Stimulated activated naive CD8-positive, alpha-beta T cell treated with anti-CD3 and anti-CD28 coated beads, Interleukin-15, Interleukin-2, amounts not matched to agents 100 U/mL and 50 U/mL, for 24 hours (primary cell): ENCODE measurements around the gene STBD1.
"Not testable (repeated sequence)": the region's sequence is repeated elsewhere in the genome, so short reads cannot be mapped to it uniquely, and the experiment has no call there.

Experiments
- ATAC-seq: fragments of 150-1000 bp; cut with Tn5 transposase; one replicate; pipeline ENCODE4 v1.10.0; 2021
- DNase-seq: peaks from one replicate; pipeline ENCODE4 v3.0.0; 2021

Gene STBD1

DNA sequence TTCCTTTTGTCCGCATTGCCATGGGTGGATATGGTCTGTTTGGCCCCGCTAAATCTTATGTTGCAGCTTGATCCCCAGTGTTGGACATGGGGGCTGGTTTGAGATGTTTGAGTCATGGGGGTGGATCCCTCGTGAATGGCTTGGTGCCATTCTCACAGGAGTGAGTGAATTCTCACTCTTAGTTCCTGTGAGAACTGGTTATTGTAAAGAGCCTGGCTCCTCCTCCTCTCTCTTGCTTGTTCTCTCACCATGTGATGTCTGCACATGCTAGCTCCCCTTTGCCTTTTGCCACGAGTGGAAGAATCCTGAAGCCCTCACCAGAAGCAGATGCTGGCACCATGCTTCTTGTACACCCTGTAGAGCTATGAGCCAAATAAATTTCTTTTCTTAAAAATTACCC, 22.6 kb upstream of the STBD1 start:
- DNase-seq (no peak), ATAC-seq (no peak)

DNA sequence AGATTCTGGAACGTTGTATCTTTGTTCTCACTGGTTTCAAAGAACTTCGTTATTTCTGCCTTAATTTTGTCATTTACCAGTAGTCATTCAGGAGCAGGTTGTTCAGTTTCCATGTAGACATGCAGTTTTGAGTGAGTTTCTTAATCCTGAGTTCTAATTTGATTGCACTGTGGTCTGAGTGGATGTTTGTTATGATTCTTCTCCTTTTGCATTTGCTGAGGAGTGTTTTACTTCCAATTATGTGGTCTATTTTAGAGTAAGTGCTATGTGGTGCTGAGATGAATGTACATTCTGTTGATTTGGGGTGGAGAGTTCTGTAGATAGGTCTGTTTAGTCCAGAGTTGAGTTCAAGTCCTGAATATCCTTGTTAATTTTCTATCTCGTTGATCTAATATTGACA, 18.7 kb upstream of the STBD1 start:
- not testable (repeated sequence) for ATAC-seq, DNase-seq

DNA sequence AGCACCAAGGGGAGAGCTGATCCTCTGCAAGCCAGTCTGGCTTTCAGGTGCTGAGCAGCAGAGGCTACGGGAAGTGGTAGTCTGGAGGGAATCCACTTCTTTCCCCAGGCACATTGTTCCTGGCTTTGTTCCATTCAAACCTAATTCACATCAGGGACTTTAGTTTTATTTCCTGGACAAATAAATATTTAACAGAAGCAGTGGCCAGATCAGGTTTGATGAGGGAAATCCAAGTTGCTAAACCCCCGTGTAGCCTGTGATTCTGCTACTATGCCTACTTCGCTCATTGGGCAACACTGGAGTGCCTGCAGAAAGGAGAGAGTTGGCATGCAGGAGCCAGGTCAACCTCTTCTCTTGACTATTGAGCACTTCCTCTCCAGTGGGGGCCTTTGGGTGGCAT, 13.8 kb upstream of the STBD1 start:
- DNase-seq (no peak), ATAC-seq (no peak)

DNA sequence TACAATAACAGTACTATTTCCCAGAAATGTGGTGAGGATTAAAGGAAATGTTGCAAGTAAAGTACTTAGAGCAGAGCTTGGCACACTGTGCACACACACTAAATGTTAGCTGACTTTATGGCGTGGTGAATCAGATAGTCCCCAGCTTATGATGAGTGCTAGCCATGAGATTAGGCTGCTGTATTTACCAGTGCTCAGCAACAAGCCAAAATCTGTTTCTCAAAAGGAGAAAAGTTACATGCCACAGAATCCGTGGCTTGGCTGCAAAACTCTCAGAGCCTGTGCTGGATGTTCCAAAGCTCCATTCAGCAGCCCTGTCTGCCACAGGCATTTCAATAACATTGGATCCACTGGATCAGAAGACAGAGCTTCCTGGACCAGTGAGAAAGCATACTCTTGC, 12.8 kb upstream of the STBD1 start:
- ATAC-seq (no peak), DNase-seq (no peak)

DNA sequence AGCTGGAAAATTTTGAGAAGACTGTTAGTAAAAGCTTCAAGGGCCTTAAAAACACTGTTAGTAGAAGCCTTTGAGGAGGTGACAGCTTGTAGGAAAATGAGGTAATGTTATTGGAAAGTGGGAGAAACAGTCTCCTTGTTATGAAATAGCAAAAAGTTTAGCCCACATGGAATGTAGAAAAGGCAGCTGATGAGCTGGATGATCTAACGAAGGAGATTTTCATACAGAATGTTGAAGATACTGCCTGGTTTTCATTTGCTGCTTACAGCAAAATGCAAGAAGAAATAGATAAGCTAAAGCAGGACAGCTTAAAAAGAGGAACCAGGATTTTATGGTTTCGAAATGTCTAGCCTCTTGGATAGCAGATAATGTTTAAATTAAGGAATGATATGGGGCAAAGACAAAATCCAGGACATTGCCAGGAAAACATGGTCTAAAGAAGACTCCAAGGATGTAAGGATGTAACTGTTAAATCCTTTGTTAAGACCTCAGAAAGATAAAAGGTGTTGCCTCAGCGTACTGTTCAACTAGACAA, 10.2 kb upstream of the STBD1 start:
- no peak for DNase-seq

DNA sequence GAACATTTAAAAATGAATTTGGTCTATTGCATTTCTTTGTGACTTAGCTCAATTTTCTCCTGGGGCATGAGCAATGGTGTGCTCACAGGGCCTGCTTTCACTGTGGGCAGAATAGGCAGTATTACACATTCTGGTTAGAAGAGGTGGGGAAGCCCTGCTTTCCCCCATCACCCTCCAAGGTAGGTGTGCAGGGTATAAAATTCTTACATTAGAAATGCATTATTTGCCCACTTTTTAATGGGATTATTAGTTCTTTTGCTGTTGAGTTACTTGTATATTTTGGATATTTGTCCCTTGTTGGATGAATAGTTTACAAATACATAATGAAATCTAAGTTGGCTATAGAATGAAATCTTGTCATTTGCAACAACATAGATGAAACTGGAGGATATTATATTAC, 8.3 kb upstream of the STBD1 start:
- DNase-seq (no peak), ATAC-seq (no peak)

More for the DNA sequence above, 10.2 kb upstream of the STBD1 start:
- no peak for ATAC-seq

DNA sequence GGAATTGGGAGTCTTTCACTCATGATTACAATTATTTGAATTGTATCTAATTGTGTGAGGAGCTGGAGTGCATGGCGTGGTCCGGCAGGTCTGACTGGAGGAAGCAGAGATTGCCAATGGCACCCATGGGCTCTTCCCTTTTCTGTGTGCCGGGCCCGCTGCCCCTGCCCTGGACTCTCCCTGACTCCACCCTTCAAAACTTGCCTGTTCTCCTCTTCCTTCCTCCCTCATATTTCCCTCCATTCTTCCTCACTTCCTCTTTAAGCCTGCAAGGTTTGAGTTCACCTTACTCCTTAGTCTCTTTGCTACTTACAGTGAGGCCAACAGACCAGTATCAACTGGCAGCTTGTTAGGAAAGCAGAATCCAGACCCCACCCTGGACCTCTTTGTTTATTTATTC, 6.5 kb upstream of the STBD1 start:
- DNase-seq (no peak), ATAC-seq (no peak)

DNA sequence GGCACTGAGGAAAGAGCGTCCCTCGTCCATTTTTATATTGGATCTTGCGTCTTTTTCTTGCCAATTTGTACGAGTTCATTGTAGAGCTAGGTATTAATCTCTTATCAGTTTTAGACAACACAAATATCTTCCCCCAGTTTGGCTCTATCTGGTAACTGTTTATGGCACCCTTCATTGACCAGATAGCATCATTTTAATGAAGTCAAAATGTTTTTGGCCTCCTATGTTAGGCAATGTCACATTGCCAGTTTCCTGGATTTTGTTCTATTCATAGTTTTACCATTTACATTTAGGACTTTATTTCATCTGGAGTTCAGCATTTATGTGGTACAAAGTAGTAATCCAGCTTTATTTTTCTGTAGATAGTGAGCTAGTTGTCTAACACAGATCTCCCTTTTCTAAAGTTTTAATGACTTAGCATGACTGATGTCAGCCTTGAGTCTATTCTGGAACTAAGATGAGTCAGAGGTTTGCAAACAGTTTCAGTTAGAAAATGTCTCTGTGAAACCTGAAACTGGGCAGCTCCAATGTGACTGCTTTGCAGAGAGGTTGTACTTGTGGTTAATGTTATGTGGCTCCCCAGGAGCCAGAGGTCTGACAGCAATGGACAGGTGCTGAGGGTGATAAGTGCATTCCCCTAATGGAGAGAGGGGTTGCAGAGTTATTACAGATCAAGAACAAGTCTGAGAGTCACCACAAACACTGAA, 5.3 kb upstream of the STBD1 start:
- ATAC-seq (peak; percentile 82), DNase-seq (peak; percentile 22)

DNA sequence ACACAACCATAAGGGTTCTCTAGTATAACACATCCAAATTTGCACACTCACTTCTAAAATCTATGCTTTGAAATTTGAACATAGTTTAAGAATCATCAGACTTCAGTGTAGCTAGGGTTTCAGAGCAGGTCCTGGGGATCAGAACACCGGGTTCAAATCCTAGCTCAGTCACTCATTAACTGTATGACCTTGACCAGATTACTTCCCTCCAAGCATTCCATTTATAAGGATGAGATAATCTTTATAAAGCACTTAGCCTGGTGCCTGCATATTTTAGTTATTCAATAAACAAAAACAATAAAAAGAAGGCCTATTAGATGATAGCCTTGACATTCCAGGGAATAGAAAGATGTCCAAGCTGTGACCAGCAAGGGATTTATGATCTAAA, 4.8 kb upstream of the STBD1 start:
- DNase-seq (no peak), ATAC-seq (no peak)

DNA sequence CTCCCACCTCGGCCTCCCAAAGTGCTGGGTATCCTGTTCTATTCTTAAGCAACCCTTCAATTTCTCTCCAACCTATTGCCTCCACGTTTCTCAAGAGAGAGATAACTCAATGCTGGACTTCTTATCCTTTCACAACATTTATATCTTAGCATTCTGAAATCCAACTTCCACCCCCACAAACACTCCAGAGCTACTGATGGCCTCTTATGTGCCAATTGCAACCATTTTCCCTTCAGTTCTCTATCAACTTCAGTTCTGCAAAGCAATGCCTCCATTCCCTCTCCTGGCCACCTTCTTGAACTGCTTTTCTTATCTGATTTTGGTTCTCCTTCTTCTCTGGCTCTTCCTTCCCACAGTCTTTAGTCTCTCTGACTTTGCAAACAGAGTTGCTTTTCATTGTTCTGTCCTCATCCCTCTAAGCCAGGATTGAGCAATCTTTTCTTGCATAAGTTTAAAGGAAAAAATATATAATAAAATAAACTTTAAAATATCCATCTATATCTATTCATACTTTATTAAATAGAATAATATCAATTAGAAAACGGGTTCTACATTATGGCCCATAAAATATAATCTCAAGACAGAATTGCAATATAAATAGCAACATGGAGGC, 3.6 kb upstream of the STBD1 start:
- no peak for DNase-seq

DNA sequence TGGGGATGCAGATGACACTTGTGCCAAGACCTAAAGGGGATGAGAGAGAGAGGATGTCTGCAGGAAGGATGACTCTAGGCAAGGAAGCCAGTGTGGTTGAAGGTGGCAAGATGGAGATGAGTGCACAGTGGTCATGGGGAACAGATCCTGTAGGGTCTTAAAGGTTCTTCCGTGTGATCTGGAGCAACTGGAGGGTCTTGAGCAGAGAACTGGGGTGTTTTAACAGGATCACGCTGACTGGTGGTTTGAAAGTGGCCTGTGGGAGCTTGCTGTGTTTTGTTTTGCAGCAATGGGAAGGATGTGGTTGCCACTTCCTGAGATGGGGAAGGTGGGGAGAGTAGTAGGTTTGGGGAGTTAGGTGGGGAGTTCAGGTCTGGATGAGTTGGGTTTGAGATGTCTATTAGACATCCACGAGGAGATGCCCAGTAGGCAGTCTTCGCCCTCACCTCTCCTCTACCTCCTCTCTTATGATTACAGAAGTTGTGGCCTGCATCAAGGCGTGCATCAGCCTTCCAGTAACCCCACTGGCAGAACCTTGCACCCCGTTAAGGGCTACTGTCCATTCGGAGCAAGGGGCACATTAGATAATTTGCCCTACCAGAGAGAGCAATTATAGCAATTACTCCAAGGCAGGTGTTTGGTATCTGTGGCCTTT, 1.4 kb upstream of the STBD1 start:
- DNase-seq: no peak
- ATAC-seq: peak; percentile 50

More for the DNA sequence above, 3.6 kb upstream of the STBD1 start:
- ATAC-seq: no peak

DNA sequence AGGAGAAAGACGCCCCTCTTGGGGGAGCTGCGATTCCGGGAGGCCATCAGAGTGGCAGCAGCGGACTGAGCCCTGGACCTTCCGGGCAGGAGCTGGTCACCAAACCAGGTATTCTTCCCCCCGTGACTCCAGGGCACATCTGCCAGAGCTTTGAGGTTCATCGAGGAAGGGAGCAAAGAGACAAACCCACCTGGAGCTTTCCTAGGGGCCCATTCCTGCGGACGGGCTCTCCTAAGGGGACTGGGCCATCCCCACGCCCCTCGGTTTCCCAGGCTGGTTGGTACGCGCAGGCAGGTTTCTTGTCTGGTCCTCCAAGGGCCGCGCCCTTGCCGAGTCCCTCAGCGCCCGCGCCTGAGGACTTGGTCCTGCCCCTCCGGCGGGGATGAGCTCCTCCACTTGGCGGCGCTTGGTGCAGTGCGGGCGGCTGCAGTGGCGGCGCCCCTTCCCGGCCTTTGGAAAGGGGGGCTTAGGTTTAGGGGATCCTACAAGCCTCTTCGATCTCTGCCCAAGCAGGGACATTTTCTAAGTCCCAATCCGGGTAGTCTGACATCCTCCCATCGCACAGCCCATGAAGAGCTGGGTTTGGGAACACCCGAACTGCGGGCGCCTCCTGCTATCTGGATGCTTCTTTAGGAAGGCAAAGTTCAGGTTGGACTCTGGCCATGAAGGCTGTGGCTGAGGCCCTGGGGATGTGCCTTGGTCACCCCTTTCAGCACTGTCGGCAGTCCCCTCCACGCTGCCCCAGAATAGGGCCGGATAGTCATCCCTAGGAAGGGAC, 538 bp downstream of the STBD1 start:
- ATAC-seq: no peak

DNA sequence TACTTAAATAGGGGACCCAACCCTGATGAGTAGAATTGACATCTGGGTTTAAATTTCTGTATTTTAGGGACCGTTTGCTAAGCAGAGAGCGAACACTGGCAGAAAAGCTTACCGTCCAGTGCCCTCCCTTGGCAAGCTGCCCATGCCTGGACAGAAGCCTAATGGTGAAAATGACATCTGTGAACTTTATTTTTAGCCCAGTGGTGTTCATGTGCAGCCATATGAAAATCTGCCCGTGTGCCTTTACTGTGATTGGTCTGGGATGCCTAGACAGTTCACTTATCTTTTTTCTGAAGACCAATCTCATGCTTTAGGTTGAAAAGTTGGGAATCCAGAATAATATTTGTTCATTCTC, 1.1 kb downstream of the STBD1 start:
- no peak for DNase-seq
- no peak for ATAC-seq

More for the DNA sequence above, 538 bp downstream of the STBD1 start:
- peak; percentile 40 for DNase-seq

DNA sequence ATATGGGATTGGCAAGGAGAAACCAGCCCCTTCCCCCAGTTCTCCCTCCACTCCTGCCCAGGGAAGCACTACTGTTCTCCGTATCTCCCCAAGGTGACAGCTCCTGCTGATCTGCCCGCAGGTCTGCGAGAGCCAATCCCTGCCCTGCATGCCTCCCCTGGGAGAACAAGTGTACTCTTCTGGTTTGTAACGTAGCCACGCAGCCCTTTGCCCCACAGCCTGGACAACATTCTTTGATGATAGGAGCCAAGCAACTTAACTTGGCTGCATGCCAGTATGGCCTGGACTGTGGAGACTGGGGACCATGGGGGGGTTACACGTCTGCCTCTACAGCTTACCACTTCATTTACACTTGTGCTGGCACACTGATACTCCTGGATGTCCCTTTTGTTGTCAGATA, 2.0 kb downstream of the STBD1 start:
- ATAC-seq (no peak), DNase-seq (no peak)

DNA sequence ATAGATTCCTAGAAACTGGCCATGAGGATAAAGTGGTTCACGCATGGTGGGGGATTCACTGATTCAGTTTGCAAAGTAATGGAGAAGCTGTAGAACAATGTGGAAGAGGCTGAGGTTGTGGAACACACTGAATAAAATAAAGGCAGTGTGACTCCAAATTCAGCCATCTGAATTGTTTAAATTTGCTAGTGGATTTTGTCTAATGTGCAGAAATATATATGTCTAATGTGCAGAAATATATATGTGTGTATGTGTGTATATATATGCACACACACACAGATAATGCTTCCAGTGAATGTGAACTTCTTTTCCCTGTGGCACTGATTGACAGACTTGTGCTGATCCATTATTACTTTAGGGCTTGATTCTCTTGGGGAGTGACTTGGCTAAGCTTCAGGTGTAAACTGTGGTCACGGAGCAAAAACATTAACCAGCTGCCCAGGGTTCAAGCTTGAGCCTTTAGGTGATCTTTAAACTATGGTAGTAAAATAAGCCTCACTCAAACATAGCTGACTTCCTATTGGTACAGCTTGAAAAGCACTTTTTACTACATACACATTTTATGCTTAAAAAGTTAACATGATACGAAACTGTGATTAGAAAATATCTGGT, 3.5 kb downstream of the STBD1 start:
- no peak for DNase-seq
- no peak for ATAC-seq

DNA sequence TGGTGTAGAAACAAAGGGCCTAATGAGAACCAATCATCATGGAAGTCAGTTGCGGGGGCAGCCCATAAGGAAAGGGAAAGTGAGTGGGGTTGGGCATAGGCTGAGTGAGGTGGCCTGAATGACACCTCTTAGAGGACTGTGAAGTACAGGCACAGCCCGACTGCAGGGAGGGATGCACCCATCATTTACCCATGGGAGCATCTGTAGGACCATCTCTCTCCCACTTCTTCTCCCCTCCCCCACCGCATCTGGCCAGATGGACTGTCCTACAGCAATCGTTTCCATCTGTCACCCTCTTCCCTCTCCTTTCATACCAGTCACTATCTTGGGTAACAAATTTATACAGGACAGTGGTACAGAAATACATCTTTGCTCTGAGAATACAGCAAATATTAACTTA, 4.2 kb downstream of the STBD1 start:
- no peak for ATAC-seq
- DNase-seq: no peak

DNA sequence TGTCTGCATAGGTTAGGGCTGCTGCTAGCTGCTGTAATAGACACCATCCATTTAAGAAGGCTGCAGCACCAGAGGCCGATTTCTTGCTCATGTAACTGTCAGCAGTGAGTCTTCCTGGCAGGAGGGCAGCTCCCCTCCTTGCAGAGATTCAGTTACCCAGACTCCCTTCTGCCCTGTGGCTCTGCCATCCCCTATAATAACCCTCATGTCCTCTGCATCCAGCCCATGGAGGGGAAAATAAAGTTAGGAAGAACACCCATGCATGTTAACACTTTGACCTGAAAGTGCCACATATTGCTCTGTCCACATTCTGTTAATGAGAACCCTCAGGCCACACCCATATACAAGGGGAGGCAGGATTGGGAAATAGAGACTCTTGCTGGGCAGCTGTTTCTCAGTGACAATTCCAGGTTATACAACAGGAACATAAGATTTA, 5.4 kb downstream of the STBD1 start:
- ATAC-seq: no peak
- DNase-seq: no peak

DNA sequence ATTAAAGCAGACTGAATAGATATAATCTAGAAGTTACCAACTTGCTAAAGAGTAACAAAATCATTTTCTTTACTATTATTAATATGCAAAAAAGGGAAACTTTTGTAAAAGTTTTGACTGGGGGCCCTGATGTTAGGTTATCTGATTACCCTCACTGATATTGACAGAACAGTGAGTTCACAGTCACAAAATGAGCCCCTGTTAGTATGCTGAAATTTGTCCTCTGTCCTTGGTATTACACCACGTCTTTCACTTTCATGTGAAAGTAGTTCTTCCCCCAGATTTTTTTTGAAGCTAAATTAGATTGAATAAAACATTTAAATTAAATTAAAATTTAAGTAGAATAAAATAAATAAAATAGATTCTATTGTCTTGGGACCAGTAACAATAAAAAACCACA, 5.9 kb downstream of the STBD1 start:
- DNase-seq: no peak

DNA sequence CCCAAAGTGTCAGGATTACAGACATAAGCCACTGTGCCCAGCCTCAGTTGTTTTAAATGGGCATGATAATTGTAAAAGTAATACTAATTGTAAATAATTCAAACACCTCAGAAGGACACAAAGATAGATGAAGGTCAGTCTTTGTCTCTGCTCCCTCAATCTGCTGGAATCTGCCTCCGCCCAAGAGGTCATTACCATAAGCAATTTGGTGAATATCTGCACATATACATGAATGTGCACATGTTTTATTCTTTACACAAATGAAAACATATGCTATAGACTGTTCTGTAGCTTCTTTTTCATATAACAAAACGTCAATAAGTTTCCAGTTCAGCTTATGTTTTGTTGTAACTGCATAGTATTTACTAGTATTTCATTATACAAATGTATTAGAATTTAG, 7.0 kb downstream of the STBD1 start:
- ATAC-seq (no peak), DNase-seq (no peak)

More for the DNA sequence above, 5.9 kb downstream of the STBD1 start:
- ATAC-seq: no peak

DNA sequence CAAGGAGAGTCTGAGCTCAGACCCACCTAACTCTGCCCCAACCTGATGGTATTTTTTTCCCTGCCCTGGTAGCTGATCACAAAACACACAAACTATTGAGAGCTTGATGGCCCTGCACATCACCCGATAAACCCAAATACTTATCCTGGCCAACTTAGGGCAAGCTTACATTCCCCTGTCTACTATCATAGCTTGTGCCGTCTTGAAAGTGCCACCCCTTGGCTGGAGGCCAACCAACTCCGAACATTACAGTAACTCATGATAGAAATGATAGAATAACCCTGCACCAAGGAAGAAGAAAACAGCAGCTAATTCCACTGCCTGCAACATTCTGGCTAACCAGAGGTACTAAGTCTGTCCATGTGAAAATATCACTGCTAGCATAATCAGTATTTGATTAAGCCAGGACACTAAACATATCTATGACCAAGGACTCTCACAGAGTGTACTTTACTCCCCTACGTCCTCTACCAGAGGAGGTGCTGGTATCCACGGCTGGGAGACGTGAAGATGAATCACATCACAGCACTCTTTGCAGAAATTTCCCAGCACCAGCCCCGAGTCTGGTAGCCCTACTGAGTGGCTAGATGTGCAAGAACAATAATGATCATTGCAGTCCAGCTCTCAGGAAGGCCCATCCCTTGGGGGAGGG, 8.9 kb downstream of the STBD1 start:
- DNase-seq (no peak), ATAC-seq (no peak)

DNA sequence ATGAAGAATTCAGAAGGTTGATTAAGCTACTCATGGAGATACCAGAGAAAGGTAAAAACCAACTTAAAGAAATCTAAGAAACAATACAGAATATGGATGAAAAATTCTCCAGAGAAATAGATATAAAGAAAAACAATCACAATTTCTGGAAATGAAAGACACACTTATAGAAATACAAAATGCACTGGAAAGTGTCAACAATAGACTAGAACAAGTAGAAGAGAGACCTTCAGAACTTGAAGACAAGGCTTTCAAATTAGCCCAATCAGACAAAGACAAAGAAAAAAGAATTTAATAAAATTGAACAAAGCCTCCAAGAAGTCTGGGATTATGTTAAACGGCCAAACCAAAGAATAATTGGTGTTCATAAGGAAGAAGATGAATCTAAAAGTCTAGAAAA, 9.6 kb downstream of the STBD1 start:
- ATAC-seq (no peak), DNase-seq (no peak)

DNA sequence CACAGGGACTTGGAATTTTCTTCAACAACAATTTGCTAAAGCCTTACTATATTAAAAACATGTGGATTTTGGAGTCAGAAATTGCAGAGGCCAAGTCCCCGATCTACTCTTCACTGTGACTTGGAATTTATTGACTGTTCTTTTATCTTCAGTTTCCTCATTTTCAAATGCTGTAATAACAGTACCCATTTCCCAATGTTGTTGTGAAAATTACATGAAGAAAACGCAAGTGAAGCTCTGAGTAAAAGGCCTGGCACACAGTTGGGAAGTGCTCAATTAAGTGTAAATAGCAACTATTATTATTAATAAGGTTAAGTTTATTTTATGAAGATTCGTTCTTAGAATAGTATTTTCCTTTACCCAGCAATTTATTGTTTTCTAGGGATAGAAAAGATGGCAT, 15.7 kb downstream of the STBD1 start:
- ATAC-seq (no peak), DNase-seq (no peak)
